ENCODE data around the gene HEXB. TPM values are rescaled to one million over a fixed set of nuclear protein-coding genes. Genes with fewer than 3 reads are reported as not detected.

Gene HEXB
- total RNA-seq, 4 donors from 2014 or later = 94.2 to 204 (median 136) TPM

DNA sequence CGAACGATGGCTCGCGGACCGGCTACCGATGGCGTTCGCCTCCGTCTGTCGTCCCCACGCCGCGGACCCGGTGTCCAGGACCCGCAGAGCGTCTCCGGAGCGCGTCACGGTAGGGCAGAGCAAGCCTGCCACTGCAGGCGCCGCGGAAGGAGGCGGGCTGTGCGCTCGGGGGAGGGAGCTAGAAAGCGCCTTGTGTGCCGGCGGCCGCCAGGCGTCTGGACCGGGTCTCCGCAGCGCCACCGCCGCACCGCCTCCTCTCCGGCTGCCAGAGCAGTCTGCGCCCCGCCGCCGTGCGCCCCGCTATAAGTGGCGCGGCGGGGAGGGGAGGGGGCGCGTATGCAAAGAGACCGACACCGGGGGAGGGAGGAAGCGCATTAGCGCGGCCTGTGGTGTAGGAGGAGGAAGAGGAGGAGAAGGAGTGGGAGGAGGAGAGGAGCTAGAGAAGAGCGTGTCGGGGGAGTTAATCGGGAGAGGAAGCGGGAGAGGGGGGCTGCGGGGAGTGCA is 44.5 kb upstream of the HEXB start, which contains the start of gene ENC1:
Gene ENC1 (minus strand): TSS at position 279 of the 504 bp plus-strand sequence. CDS start 4,243 bp downstream, outside the sequence.
- TF ChIP-seq, protein P1, sequence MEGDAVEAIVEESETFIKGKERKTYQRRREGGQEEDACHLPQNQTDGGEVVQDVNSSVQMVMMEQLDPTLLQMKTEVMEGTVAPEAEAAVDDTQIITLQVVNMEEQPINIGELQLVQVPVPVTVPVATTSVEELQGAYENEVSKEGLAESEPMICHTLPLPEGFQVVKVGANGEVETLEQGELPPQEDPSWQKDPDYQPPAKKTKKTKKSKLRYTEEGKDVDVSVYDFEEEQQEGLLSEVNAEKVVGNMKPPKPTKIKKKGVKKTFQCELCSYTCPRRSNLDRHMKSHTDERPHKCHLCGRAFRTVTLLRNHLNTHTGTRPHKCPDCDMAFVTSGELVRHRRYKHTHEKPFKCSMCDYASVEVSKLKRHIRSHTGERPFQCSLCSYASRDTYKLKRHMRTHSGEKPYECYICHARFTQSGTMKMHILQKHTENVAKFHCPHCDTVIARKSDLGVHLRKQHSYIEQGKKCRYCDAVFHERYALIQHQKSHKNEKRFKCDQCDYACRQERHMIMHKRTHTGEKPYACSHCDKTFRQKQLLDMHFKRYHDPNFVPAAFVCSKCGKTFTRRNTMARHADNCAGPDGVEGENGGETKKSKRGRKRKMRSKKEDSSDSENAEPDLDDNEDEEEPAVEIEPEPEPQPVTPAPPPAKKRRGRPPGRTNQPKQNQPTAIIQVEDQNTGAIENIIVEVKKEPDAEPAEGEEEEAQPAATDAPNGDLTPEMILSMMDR (IDR thresholded peaks at IDR 0.05) = peak in 1 of 3 donors; percentile 38
- DNase-seq (ENCODE audit: low spot score) = peak; percentile 33
- ATAC-seq (ENCODE audit: low FRiP score) = peak; percentile 85

DNA sequence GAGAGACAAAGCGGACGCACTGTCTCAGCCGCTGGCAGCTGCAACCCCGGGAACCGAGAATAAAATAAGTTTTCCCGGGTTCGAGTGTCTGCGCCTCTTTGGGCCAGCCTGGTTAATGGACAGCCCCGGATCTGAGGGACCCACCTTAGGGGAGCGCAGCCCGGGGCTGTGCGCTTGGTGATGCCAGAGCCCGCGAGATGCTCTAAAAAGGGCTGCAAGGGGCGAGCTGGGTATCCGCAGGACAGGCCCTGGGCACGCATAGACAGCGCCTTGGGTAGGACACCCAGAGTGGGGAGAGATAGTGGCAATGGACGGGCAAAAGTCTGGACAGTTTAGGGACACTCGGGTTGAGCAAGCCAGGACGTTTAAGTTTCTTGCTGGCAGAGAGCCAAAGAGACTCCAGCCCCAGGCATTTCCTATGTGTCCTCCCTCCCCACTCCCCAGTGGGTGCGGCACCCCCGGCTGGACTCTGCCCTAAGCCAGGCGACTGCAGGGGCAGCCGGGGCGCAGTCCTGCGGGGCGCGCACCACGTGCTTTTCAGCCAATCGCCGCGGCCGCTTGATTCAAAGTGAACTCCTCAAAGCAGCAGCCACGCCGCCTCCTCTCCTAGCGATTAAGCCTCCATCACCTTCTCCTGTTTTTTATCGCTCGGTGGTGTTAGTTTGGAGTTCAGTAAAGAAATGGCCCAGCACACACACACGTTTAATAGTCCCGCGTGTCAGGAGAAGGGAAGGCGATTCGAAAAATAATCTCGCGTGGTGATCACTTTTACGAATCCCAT is 43.9 kb upstream of the HEXB start:
- ATAC-seq (ENCODE audit: low FRiP score) (peak; percentile 28), DNase-seq (ENCODE audit: low spot score) (peak; percentile 42)
- TF ChIP-seq, protein P1 (IDR thresholded peaks at IDR 0.05) = no peak

DNA sequence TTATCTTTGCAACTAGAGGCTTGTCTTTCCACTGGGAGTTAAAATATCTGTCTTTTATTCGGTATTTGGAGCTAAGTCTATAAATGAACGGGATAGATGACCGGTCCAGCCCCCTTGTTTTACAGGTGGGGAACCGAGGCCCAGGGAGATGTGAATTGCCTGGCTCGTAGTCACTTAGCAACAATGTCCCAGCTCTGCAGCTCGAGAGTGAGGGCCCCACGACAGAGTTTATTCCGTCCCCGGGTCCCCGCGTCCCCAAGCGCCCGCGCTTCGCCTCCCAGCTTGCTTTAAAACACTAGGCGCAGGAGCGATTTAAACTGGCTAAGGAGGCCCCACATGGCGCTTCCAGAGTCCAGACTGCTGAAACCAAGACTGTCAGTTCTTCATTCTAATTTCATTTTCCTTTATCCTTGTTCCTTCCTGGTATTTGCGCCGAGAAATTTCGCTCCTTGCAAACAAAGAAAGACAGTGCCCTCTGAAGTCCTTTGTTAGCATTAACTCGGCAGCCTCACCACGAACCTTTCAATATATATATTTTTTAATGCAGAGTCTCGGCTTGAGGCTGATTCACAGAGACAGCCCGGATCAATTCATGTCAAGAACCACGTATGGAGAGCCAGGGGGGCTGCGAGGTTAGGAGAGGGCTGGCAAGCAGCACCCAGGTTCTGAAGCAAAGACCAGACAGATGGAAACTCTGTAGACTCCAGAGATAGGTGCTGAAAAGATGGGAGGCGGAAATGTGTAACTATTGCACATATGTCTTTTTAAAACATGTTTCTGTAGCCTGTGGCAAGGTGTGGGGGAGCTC is 43.1 kb upstream of the HEXB start:
- TF ChIP-seq, protein P1 (IDR thresholded peaks at IDR 0.05) = peak in 1 of 3 donors; percentile 2
- DNase-seq (ENCODE audit: low spot score) (no peak), ATAC-seq (ENCODE audit: low FRiP score) (peak; percentile 18)

DNA sequence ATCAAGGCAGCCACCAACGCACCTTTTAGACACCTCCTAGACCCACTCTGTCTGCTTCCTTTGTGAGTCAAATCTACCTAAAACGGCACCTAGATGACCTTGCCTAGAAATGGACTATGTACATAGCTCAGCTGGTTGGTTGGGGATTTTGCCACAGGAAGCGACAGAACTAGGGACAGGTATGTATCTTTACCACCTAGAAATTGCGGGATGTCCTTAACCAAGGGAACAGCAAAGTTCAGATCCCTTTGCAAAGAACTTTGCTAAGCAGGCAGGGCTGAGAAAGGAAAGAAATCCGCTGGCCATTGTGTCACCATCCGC is 42.5 kb upstream of the HEXB start:
- DNase-seq (ENCODE audit: low spot score) (no peak), ATAC-seq (ENCODE audit: low FRiP score) (no peak)
- TF ChIP-seq, protein P1 (IDR thresholded peaks at IDR 0.05) = no peak

DNA sequence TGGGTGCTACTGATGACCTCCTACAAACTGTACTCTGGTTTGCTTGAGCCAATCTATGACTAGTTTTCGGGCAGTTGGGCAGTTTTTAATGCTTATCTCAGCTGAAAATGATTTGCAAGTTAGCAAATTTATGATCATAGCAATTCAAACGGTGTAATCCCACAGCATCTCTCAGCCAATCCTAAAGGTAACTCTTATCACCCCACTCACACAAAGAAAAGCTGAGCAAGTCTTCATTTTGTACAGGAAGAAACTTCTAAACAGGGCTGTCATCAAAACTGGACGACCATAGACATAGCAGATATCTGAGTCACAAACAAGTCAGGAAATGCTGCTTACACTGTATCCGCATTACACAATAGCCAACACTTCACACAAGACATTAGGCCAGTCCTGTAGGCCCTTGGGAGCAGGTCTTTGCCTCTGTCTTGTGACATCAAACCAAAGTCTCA is 41.9 kb upstream of the HEXB start:
- TF ChIP-seq, protein P1 (IDR thresholded peaks at IDR 0.05) = no peak
- peak; percentile 22 for ATAC-seq (ENCODE audit: low FRiP score)

DNA sequence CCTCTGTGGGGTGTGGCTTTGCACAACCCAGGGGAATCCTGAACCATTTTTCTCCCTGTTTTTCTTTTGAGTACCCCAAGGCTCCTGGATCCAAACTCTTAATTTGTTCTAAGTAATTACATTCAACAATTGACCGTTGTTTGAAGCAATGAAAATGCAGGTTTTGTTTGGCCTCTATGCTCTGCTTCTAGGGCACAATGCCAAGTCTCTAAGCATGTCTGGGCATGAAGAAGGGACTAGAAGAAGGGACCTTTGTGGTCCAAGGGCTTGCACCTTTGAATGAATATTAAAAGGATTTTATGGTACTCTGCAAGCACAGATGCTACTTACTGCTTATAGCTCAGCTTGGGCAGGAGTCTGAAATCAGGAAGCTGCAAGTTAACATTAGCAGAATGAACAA is 37.9 kb upstream of the HEXB start:
- TF ChIP-seq, protein P1 (IDR thresholded peaks at IDR 0.05) = no peak
- DNase-seq (ENCODE audit: low spot score) (no peak), ATAC-seq (ENCODE audit: low FRiP score) (no peak)

More for the DNA sequence above, 41.9 kb upstream of the HEXB start:
- DNase-seq (ENCODE audit: low spot score) = no peak
